ENCODE results near the gene MAEA.

MAEA gene

DNA sequence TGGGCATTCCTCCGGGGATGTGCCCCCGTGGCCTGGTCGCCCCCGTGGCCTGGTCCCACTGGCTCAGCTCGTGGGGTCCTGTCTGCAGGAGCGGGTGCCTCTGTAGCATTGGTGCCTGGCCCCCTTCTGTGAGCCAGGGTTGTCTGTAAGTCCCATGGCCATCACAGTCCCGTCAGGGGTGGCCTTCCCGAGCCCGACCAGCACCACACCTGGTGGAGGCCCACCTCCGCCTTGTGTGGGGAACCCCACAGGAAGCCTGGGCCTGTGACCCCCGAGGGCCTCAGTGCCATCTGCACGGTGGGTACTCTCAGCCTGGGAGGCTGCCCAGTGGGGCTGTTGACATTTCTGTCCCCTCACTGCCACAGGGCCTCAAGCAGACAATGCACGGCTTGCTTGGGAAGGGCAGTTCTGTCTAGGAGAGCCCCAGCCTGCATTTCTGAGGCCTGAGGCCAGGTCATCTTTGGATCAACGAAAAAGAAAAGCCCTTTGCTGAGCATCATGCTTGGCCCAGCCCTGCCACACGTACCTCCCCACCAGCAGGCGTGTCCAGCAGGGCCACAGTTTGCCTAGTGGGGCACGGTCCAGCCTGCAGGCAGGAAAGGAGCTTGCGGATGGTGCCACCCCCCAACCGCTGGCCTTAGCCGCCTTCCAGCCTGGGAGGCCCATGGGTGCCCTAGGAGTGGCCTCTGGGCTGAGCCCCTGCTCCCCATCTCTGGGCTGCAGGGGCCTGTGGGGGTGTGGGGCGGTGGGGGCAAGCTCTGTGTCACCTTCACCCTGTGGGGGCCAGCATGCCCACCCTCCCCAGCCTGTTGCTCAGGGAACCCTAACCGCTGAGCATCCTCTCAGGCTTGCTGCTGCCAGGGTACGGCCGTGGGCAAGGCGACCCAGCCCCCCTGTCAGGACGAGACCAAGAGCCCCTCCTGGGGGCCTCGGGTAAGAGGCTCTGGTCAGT, 93.4 kb downstream of the MAEA start:
- DNase-seq = no peak

- no peak for DNase-seq
Observed at GRCh38 chr4:1383728-1384591, 94.3 kb downstream of the MAEA start.

DNA sequence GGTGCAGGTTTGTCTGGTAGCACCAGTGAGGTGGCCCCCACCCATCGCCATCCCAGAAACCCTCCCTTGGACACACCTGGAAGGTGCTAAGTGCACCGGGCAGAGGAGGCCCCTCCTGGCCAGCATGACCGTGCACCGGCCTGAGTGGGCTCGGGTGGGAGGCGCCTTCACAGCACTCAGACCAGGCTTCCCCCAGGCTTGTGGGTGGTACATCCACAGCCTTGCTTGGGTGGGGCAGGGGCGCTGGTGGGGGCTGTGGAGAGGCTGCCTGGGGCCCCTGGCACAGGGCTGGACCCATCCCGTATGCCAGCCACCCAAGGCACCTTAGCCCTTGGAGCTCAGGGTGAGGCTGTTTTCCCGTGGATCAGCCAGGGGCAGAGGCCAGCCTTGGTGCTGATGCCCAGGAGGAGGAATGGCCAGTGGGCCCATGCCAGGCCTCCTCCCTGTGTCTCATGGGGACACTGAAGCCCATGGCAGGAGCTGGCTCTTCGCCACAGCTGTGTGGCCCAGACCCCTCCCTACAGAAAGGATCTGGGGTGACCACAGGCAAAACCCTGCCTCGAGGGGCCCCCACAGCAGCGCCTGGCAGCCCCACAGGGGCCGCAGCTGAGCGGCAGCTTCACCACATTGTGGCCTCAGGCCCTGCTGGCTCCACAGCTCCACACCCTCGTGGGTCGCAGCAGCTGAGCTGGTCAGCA, 95.1 kb downstream of the MAEA start:
- no peak for DNase-seq

DNA sequence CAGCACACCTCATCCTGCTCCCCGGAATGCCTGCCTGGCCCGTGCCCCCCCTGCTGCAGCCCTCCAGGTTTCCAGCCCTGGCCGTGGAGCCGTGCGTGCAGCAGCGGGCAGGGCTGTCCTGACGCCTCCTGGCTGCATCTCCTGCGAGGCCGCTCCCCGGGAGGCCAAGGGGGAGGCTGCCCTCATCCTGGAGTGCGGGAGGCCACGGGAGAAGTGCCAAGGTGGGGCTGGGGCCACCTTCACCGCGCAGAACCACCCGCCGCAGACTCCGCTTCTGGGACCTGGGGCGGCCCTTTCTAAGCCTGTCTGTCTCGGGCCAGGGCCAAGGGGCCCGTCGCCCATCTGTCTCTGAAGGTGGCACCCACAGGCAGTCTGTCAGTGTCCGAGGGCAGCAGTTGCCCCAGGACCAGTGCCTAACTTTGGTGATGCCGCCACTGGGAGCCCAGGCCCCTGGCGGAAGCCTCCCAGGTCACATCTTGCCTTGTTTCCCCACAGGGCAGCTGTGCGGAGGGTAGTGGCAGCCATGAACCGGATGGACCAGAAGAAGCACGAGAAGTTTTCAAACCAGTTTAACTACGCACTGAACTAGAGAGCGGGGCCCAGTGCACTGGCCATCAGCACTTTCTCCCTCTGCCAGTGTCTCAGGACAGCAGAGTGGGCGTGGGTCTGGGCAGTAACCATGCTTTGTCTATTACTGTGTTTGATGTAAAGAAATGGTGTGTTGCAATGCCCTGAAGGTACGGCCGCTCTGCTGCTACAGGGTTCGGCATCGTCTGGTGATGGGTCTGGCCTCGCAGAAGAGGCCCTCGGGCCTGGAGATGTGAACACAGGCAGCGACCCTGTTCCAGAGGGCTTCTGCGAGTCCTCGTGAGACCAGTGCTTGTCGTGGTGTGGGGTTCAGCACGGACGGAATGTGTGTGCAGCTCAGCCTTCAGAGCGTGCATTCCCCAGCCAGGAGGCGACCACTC, 96.0 kb downstream of the MAEA start:
- no peak for DNase-seq
